ENCODE results near the gene KIDINS220. TPM values are rescaled to one million over a fixed set of nuclear protein-coding genes. Genes with fewer than 3 reads are reported as not detected.

The KIDINS220 gene
- total and polyA plus RNA-seq, 2 of the 13 experiments (the other 11 are each of a cell fraction or from before 2014, with no cell fraction given), result 25.2 to 32.3 TPM

GRCh38 chr2:8860239-8860638, 22.8 kb upstream of the KIDINS220 start:
- Histone ChIP-seq H3K9ac (ENCODE audit: insufficient read depth, low read depth, low read length) (no peak overlapping the region), H3K4me1 (ENCODE audit: insufficient read depth, low read length) (no peaks in the 10 kb centered on the region), H4K20me1 (ENCODE audit: insufficient read depth, low read length) (no peaks in the 10 kb centered on the region), H3K4me3 (replicated peaks in 1 of 3; ENCODE audit: insufficient read depth in 1 of 3, low read depth in 2 of 3, low read length in 3 of 3) (no peak overlapping the region), H3K36me3 (replicated peaks in 1 of 2; ENCODE audit: control insufficient read depth in 1 of 2, insufficient read depth in 2 of 2, low read length in 2 of 2) (no peaks in the 10 kb centered on the region), H3K27me3 (ENCODE audit: control insufficient read depth in 1 of 2, insufficient read depth in 2 of 2, low read length in 2 of 2) (peaks cover 2 to 13% of the 10 kb centered on the region in 2 experiments; a peak in 4 of 5 replicates), H3K9me3 (ENCODE audit: low read length) (no peaks in the 10 kb centered on the region), H2AFZ (ENCODE audit: low read length) (no peak overlapping the region), H3K79me2 (ENCODE audit: insufficient read depth, low read length) (no peaks in the 10 kb centered on the region), H3K27ac (ENCODE audit: extremely low read length, insufficient read depth, low read length) (no peak overlapping the region), H3K4me2 (ENCODE audit: low read depth, low read length) (no peak overlapping the region)
- FAIRE-seq (no peak), DNase-seq (ENCODE audit: low spot score) (no peak), ATAC-seq (no peak)
- no peak for TF ChIP-seq RARG (CRISPR knock-in tag; IDR thresholded peaks at IDR 0.05; ENCODE audit: low read depth)
- no peak for TF ChIP-seq ZNF839 (CRISPR knock-in tag; IDR thresholded peaks at IDR 0.05; ENCODE audit: borderline replicate concordance)
- TF ChIP-seq KMT2A (CRISPR knock-in tag; IDR thresholded peaks at IDR 0.05), result no peak
- no peak for TF ChIP-seq REL (CRISPR knock-in tag; conservative IDR thresholded peaks at IDR 0.05)
- no peak for TF ChIP-seq HIVEP1 (CRISPR knock-in tag; IDR thresholded peaks at IDR 0.05)
- TF ChIP-seq, protein P1, sequence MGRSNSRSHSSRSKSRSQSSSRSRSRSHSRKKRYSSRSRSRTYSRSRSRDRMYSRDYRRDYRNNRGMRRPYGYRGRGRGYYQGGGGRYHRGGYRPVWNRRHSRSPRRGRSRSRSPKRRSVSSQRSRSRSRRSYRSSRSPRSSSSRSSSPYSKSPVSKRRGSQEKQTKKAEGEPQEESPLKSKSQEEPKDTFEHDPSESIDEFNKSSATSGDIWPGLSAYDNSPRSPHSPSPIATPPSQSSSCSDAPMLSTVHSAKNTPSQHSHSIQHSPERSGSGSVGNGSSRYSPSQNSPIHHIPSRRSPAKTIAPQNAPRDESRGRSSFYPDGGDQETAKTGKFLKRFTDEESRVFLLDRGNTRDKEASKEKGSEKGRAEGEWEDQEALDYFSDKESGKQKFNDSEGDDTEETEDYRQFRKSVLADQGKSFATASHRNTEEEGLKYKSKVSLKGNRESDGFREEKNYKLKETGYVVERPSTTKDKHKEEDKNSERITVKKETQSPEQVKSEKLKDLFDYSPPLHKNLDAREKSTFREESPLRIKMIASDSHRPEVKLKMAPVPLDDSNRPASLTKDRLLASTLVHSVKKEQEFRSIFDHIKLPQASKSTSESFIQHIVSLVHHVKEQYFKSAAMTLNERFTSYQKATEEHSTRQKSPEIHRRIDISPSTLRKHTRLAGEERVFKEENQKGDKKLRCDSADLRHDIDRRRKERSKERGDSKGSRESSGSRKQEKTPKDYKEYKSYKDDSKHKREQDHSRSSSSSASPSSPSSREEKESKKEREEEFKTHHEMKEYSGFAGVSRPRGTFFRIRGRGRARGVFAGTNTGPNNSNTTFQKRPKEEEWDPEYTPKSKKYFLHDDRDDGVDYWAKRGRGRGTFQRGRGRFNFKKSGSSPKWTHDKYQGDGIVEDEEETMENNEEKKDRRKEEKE (IDR thresholded peaks at IDR 0.05), result no peak
- TF ChIP-seq ZNF263 (CRISPR knock-in tag; IDR thresholded peaks at IDR 0.05), result no peak
- TF ChIP-seq FOXO1 (CRISPR knock-in tag; IDR thresholded peaks at IDR 0.05), result no peak
- WGBS (ENCODE audit: low lambda C conversion rate), result 2% methylated on average over 2 of the region's 2 CpGs
- no TSS peak for BruUV-seq (replicated peaks)
- intact Hi-C loops (cut with micrococcal nuclease; ENCODE audit: unreplicated experiment) (no loop called here), in situ Hi-C loops (cut with HindIII; ENCODE audit: extremely low pct_ligation_motif_present, low pct_unique_long_range_greater_than_20kb) (no loop called here)
- ChIA-PET CTCF (ENCODE audit: low intra/inter-chr PET ratio, low total read pairs) (interaction anchor here (0.7 kb wide), 1 partner anchor 563 kb away, joined by 4 read pairs; no protein-coding TSS in a partner anchor), POLR2A (no interaction called here)

Measured in HepG2 (cell line).